Neutrophil (primary cell): Measurements from ENCODE around the gene MLLT6.
"Not testable (repeated sequence)": the region's sequence is repeated elsewhere in the genome, so short reads cannot be mapped to it uniquely, and the experiment has no call there.

ENCODE experiments used
- H3K27ac ChIP-seq: fragments of 200-600 bp; sonication (generic); 2 replicates; pipeline ENCODE4 v1.5.1; 2016; ENCODE audit warnings: mild to moderate bottlenecking, moderate library complexity
- H3K27me3 ChIP-seq: fragments of 200-600 bp; sonication (generic); 2 replicates; pipeline ENCODE4 v1.6.0; 2016; ENCODE audit warnings: mild to moderate bottlenecking
- H3K36me3 ChIP-seq: fragments of 200-600 bp; sonication (generic); 2 replicates; pipeline ENCODE4 v1.5.1; 2017
- H3K4me1 ChIP-seq, 2 experiments: fragments of 200-600 bp in 1 of 2; sonication (generic) in 1 of 2; 1 replicate in 1 of 2; 2 replicates in 1 of 2; pipeline versions ENCODE4 v1.5.1 to v1.6.1; 2013 to 2016; ENCODE audit warnings: low read depth in 1 of 2, low read length in 1 of 2, mild to moderate bottlenecking in 1 of 2, moderate library complexity in 1 of 2; ENCODE audit not compliant: control insufficient read depth in 1 of 2, insufficient read depth in 1 of 2
- H3K4me3 ChIP-seq, 2 experiments: fragments of 200-600 bp in 1 of 2; sonication (generic) in 1 of 2; 1 replicate in 1 of 2; 2 replicates in 1 of 2; pipeline ENCODE4 v1.5.1; 2013 to 2016; ENCODE audit warnings: low read depth in 1 of 2, low read length in 1 of 2, mild to moderate bottlenecking in 1 of 2, moderate library complexity in 1 of 2
- H3K9me3 ChIP-seq: fragments of 200-600 bp; sonication (generic); 2 replicates; pipeline ENCODE4 v1.5.1; 2016
- TF ChIP-seq, protein P1 (sequence below): fragments of 200-600 bp; sonication (generic); IDR thresholded peaks from 2 replicates; pipeline ENCODE4 v1.5.1; 2016; ENCODE audit warnings: antibody characterized with exemption

Gene MLLT6

DNA sequence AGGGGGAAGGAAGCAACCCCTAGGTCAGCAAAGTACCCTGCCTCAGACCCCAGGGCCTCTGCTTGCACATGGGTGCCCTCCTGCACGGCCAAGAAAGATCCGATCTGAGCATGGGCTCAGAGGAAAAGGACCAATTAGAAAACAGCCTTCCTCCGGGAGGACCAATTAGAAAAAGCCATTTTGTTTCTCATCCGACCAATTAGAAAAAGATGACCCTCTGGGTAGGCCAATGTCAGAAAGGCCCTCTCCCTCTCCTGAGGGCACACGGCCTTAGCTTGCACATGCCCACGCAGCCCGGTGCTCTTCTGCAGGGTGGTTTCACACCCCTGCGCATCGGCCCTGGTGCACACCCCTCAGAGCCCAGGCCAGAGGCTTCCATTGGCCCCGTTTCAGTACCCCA is 20.0 kb downstream of the MLLT6 start:
- TF ChIP-seq, protein P1, sequence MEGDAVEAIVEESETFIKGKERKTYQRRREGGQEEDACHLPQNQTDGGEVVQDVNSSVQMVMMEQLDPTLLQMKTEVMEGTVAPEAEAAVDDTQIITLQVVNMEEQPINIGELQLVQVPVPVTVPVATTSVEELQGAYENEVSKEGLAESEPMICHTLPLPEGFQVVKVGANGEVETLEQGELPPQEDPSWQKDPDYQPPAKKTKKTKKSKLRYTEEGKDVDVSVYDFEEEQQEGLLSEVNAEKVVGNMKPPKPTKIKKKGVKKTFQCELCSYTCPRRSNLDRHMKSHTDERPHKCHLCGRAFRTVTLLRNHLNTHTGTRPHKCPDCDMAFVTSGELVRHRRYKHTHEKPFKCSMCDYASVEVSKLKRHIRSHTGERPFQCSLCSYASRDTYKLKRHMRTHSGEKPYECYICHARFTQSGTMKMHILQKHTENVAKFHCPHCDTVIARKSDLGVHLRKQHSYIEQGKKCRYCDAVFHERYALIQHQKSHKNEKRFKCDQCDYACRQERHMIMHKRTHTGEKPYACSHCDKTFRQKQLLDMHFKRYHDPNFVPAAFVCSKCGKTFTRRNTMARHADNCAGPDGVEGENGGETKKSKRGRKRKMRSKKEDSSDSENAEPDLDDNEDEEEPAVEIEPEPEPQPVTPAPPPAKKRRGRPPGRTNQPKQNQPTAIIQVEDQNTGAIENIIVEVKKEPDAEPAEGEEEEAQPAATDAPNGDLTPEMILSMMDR, result no peak
- no peak overlapping the region for H3K27ac ChIP-seq
- peaks cover 42% of the 10 kb centered on the region for H3K36me3 ChIP-seq
- no peak overlapping the region for H3K4me3 ChIP-seq
- peaks cover 29% of the 10 kb centered on the region in 2 experiments for H3K4me1 ChIP-seq
- H3K9me3 ChIP-seq, result no peaks in the 10 kb centered on the region
- H3K27me3 ChIP-seq, result no peaks in the 10 kb centered on the region

DNA sequence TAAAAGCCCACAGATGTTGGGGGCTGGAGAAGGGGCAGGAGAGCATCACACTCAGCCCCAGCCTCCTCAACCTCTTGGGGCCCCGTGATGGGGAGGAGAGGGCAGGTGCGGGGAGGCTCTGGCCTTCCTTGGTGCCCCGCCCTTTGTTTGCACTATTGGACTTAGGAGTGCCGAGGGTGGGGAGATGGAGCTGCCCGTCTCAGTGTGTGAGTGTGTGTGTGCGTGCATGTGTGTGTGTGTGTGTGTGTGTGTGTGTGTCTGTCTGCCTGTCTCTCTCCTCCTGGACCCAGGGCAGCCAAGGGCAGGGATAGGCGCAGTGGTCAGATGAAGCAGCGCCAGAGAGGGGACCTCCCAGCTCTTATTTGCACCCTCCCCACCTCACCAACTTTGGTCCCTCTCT is 21.1 kb downstream of the MLLT6 start:
- H3K27ac ChIP-seq, H3K27me3 ChIP-seq, H3K4me3 ChIP-seq, H3K9me3 ChIP-seq: not testable (repeated sequence)
- H3K36me3 ChIP-seq, result peaks cover 31% of the 10 kb centered on the region
- peaks cover 36% of the 10 kb centered on the region in 2 experiments for H3K4me1 ChIP-seq

DNA sequence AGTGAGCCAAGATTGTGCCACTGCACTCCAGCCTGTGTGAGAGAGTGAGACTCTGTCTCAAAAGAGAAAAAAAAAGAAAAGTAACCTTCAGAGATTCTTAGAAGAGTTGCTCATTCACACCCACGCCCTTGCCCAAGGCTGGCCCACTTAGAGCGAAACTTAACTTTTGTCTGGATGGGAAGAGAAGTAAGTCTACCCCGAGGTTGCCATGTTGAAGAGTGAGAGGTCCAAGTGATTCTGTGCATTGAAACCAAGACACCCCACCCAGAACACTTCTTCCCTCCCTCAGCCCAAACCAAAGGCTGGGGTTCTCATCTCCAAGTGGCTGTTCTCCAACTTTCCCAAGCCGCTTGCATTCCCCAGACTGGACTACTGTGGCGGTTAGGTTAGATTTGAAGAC is 22.7 kb downstream of the MLLT6 start:
- H3K4me1 ChIP-seq, result peaks cover 36 to 39% of the 10 kb centered on the region in 2 experiments

DNA sequence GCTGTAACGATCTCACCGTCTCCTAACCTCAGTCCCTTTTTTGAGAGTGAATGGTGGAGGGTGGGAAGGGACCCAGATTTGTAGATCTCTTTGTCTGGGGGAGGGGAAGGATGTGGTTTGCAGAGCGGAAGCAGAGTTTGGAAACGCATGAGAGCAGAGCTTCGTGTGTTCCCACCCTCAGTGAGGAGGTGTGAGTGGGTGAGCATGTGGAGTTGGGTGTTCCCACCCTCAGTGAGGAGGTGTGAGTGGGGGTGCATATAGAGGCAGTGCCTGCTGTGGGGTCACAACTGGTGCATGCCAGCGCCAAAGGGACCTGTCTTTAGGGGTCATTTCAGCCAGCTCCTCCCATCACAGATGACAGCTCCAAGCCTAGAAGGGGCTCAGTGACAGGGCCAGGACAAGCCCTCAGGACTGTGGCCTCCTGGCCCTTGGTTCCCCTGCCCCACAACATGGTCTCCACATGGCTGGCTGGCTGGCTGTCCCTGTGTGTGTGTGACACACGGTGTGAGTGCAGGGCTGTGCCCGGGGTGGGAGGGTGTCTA is 23.3 kb downstream of the MLLT6 start:
- no peaks in the 10 kb centered on the region for H3K27me3 ChIP-seq
- no peaks in the 10 kb centered on the region for H3K9me3 ChIP-seq
- peaks cover 36 to 39% of the 10 kb centered on the region in 2 experiments for H3K4me1 ChIP-seq
- TF ChIP-seq, protein P1, result no peak
- peak overlapping the region; percentile 91 for H3K27ac ChIP-seq
- H3K4me3 ChIP-seq, result peak overlapping the region; percentile 71 to 72
- H3K36me3 ChIP-seq, result peaks cover 13% of the 10 kb centered on the region

More for the DNA sequence above, 22.7 kb downstream of the MLLT6 start:
- no peaks in the 10 kb centered on the region for H3K9me3 ChIP-seq
- H3K36me3 ChIP-seq, result peaks cover 15% of the 10 kb centered on the region
- peak overlapping the region; percentile 71 to 72 for H3K4me3 ChIP-seq
- no peaks in the 10 kb centered on the region for H3K27me3 ChIP-seq
- H3K27ac ChIP-seq, result peak overlapping the region; percentile 91
- TF ChIP-seq, protein P1, result no peak

DNA sequence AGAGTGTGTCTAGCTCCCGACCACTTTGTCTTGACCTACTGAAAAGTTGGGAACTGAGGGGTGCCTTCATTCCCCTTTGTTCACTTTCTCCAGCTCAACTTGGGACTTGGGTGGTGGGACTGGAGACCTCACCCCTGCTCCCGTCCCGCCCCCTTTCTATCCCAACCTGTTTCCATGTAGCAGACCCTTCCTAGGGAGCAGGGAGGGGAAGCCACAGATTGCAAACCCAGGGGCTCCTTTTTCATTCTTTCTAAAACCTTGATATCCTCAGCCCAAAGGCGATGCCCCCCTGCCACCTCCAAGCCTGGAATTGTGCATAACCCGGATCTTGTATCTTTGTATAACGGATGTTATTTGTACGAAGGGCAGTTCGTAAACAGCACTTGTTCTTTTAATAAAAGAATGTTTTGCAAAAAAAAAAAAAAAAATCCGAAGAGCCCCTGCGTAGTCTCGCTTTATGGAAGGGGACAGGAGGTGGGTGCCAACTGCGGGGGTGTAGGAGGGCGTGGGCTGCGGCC is 24.4 kb downstream of the MLLT6 start:
- no peaks in the 10 kb centered on the region for H3K9me3 ChIP-seq
- no peaks in the 10 kb centered on the region for H3K27me3 ChIP-seq
- peaks cover 10% of the 10 kb centered on the region for H3K36me3 ChIP-seq
- peaks cover 36 to 39% of the 10 kb centered on the region in 2 experiments for H3K4me1 ChIP-seq
- TF ChIP-seq, protein P1, result no peak
- peak overlapping the region; percentile 71 to 72 for H3K4me3 ChIP-seq
- peak overlapping the region; percentile 91 for H3K27ac ChIP-seq

DNA sequence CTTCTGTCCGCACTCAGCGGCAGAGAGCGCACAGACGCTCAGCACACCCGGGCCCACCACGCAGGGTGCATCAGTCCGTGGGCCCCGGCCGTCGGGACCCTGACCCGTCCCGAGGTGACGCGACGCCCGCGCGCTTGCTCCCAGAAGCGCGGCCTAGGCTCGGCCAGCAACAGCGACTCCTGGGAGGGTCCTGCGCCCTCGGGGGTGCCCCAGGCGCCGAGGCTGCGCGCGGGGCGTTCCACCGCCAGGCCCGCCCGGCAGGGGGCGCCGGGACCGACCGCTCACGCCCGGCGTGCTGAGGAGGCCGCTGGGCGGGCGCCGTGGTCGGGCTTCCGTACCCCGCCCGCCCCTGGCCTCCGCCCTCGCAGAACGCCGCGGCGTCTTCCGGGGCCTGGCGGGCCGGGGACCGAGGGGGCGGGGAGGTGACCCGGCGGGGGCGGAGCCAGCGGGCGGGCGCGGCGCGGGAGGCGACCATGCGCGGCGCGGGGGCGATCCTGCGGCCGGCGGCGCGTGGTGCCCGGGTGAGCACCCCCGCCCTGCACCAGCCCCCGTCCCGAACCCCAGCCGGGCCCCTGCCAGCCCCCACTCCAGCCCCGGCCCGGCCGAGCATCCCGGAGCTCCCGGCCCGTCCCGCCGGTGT is 24.9 kb downstream of the MLLT6 start, which contains the start of gene CISD3:
CISD3 (plus strand) TSS at position 456 of the 640 bp plus-strand sequence; CDS start at position 474, 18 bp downstream.
- Histone ChIP-seq H3K9me3 (no peaks in the 10 kb centered on the region), H3K4me1 (peaks cover 36 to 39% of the 10 kb centered on the region in 2 experiments), H3K27me3 (no peaks in the 10 kb centered on the region), H3K36me3 (peaks cover 4% of the 10 kb centered on the region), H3K4me3 (peak within 1 kb of the TSS; percentile 71 to 72), H3K27ac (peak within 1 kb of the TSS; percentile 91)
- TF ChIP-seq, protein P1, result peak; percentile 92
